HEK293 (cell line): ENCODE measurements around the gene CNIH3.

ENCODE experiments used
- BCL11A ChIP-seq: fragments of 450-650 bp; formaldehyde crosslinking; IDR thresholded peaks from 2 replicates; pipeline ENCODE4 v1.5.1; 2016; ENCODE audit warnings: low read depth, missing biosample characterization, missing genetic modification characterization
- EGR2 ChIP-seq: fragments of 450-650 bp; formaldehyde crosslinking; IDR thresholded peaks from 2 replicates; pipeline ENCODE4 v1.5.1; 2016; ENCODE audit warnings: low read depth, missing biosample characterization, missing genetic modification characterization
- GFI1B ChIP-seq: fragments of 450-650 bp; formaldehyde crosslinking; IDR thresholded peaks from 2 replicates; pipeline ENCODE4 v1.5.1; 2016; ENCODE audit warnings: missing biosample characterization, missing genetic modification characterization
- MZF1 ChIP-seq: fragments of 450-650 bp; formaldehyde crosslinking; IDR thresholded peaks from 2 replicates; pipeline ENCODE4 v1.5.1; 2017; ENCODE audit warnings: missing biosample characterization, missing genetic modification characterization, borderline replicate concordance
- SCRT1 ChIP-seq: fragments of 450-650 bp; formaldehyde crosslinking; IDR thresholded peaks from 2 replicates; pipeline ENCODE4 v1.5.1; 2016; ENCODE audit warnings: missing biosample characterization, missing genetic modification characterization, borderline replicate concordance
- ZBTB21 ChIP-seq: fragments of 450-650 bp; formaldehyde crosslinking; IDR thresholded peaks from 2 replicates; pipeline ENCODE4 v1.5.1; 2017; ENCODE audit warnings: missing biosample characterization, missing genetic modification characterization
- ZFHX2 ChIP-seq: fragments of 450-650 bp; formaldehyde crosslinking; conservative IDR thresholded peaks from 2 replicates; pipeline ENCODE4 v1.5.1; 2016; ENCODE audit warnings: missing biosample characterization, missing genetic modification characterization
- ZFP37 ChIP-seq: fragments of 450-650 bp; formaldehyde crosslinking; IDR thresholded peaks from 2 replicates; pipeline ENCODE4 v1.5.1; 2016; ENCODE audit warnings: missing biosample characterization, missing genetic modification characterization
- ZNF114 ChIP-seq: fragments of 450-650 bp; formaldehyde crosslinking; IDR thresholded peaks from 2 replicates; pipeline ENCODE4 v1.5.0; 2017; ENCODE audit warnings: missing biosample characterization, missing genetic modification characterization
- ZNF175 ChIP-seq: fragments of 450-650 bp; formaldehyde crosslinking; IDR thresholded peaks from 2 replicates; pipeline ENCODE4 v1.5.1; 2016; ENCODE audit warnings: missing biosample characterization, missing genetic modification characterization
- ZNF2 ChIP-seq: fragments of 450-650 bp; formaldehyde crosslinking; IDR thresholded peaks from 2 replicates; pipeline ENCODE4 v1.5.1; 2016; ENCODE audit warnings: missing biosample characterization, missing genetic modification characterization
- ZNF416 ChIP-seq: fragments of 450-650 bp; formaldehyde crosslinking; IDR thresholded peaks from 2 replicates; pipeline ENCODE4 v1.5.1; 2016; ENCODE audit warnings: missing biosample characterization, missing genetic modification characterization
- ZNF521 ChIP-seq: fragments of 450-650 bp; formaldehyde crosslinking; IDR thresholded peaks from 2 replicates; pipeline ENCODE4 v1.5.1; 2017; ENCODE audit warnings: missing biosample characterization, mild to moderate bottlenecking, missing genetic modification characterization
- ZNF549 ChIP-seq: fragments of 450-650 bp; IDR thresholded peaks from 2 replicates; pipeline ENCODE4 v1.5.1; 2018; ENCODE audit warnings: missing biosample characterization, missing genetic modification characterization, mild to moderate bottlenecking, inconsistent platforms, moderate library complexity
- ZNF560 ChIP-seq: fragments of 450-650 bp; formaldehyde crosslinking; IDR thresholded peaks from 2 replicates; pipeline ENCODE4 v1.5.1; 2017; ENCODE audit warnings: missing biosample characterization, missing genetic modification characterization, borderline replicate concordance
- ZNF626 ChIP-seq: fragments of 450-650 bp; sonication (Bioruptor Pico); formaldehyde crosslinking; IDR thresholded peaks from 2 replicates; pipeline ENCODE4 v1.5.1; 2018; ENCODE audit warnings: missing biosample characterization, missing genetic modification characterization, inconsistent platforms
- ZNF76 ChIP-seq: fragments of 450-650 bp; formaldehyde crosslinking; IDR thresholded peaks from 2 replicates; pipeline ENCODE4; 2016; ENCODE audit warnings: low read depth, missing biosample characterization, missing genetic modification characterization, borderline replicate concordance
- ZNF791 ChIP-seq: fragments of 450-650 bp; formaldehyde crosslinking; IDR thresholded peaks from 2 replicates; pipeline ENCODE4 v1.5.1; 2016; ENCODE audit warnings: missing biosample characterization, missing genetic modification characterization
- TF ChIP-seq, protein P1 (sequence below): fragments of 450-650 bp; formaldehyde crosslinking; IDR thresholded peaks from 2 replicates; pipeline ENCODE4 v1.5.1; 2016; ENCODE audit warnings: missing biosample characterization, missing genetic modification characterization
- TF ChIP-seq, protein P2 (sequence below): fragments of 450-650 bp; formaldehyde crosslinking; conservative IDR thresholded peaks from 2 replicates; pipeline ENCODE4 v1.5.1; 2016; ENCODE audit warnings: low read depth, missing biosample characterization, missing genetic modification characterization
- TF ChIP-seq, protein P3 (sequence below): fragments of 450-650 bp; formaldehyde crosslinking; IDR thresholded peaks from 2 replicates; pipeline ENCODE4 v1.5.1; 2016; ENCODE audit warnings: missing biosample characterization, missing genetic modification characterization
- TF ChIP-seq, protein P4 (sequence below): sonication (generic); formaldehyde crosslinking; IDR thresholded peaks from 2 replicates; pipeline ENCODE4 v1.8.1; 2022; ENCODE audit warnings: mild to moderate bottlenecking, moderate library complexity, missing genetic modification reagents
- TF ChIP-seq, protein P5 (sequence below): fragments of 450-650 bp; formaldehyde crosslinking; IDR thresholded peaks from 2 replicates; pipeline ENCODE4 v1.5.1; 2016; ENCODE audit warnings: missing biosample characterization, missing genetic modification characterization
- TF ChIP-seq, protein P6 (sequence below): fragments of 450-650 bp; formaldehyde crosslinking; IDR thresholded peaks from 2 replicates; pipeline ENCODE4 v1.5.1; 2016; ENCODE audit warnings: missing biosample characterization, missing genetic modification characterization
- TF ChIP-seq, protein P7 (sequence below): fragments of 450-650 bp; formaldehyde crosslinking; IDR thresholded peaks from 2 replicates; pipeline ENCODE4 v1.5.1; 2016; ENCODE audit warnings: missing biosample characterization, missing genetic modification characterization

The CNIH3 gene

DNA sequence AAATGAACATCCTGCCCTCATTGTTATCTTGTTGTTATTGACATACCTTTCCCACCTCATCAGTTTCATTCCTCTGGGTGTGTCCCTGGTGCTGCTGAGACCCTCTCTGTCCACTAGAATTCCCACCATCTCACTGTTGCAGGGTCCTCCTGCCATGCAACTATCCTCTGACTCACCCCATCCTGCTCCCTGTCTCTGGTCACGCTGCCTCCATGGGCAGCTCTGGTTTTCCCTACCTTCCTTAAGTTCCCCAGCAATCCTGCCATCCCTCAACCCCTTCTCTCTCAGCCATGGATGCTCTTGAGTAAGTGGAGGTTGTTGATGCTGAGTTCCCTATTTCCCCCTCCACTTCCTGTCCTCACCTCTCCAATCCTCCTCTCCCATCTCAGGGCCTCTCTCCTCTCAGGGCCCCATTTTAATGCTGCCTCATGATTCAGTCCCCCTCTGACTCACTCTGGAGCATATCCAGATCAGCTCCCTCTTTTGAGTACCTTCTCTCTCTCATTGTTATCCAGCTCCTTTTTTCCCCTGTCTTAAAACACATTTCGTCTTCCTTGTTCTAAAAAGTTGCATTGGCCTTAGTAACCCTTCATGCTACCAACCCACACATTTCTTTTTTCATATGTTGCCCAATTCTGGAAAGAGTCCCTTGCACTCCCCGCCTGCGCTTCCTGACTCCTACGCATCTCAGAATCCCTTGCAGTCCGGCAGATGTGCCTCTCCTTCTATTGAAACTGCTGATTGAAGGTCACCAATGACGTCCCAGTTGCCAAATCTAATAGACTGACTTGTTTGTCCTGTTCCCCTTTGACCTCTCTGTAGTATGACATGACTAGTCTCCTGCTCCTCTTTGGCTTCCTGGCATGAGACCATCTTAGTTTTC lies 92.0 kb downstream of the CNIH3 start (continued):
- TF ChIP-seq ZNF549 (tag by site-specific recombination) (no peak), ZFHX2 (tag by site-specific recombination) (peak; percentile 94), GFI1B (tag by site-specific recombination) (no peak), ZNF560 (tag by site-specific recombination) (no peak), ZNF791 (peak; percentile 4; the same call in 1 of the 2 replicates), ZNF76 (tag by site-specific recombination) (no peak), ZNF626 (tag by site-specific recombination) (no peak), ZFP37 (no peak), ZBTB21 (tag by site-specific recombination) (peak; percentile 40; the same call in 1 of the 2 replicates), ZNF521 (tag by site-specific recombination) (0 out of 2 replicates have a peak, but pooled peaks have one; percentile 33), ZNF175 (tag by site-specific recombination) (no peak), ZNF2 (tag by site-specific recombination) (no peak), ZNF416 (tag by site-specific recombination) (0 out of 2 replicates have a peak, but pooled peaks have one; percentile 34), EGR2 (tag by site-specific recombination) (peak; percentile 81), ZNF114 (tag by site-specific recombination) (peak; percentile 29; the same call in 1 of the 2 replicates), SCRT1 (tag by site-specific recombination) (no peak), BCL11A (tag by site-specific recombination) (no peak), MZF1 (tag by site-specific recombination) (no peak)
- TF ChIP-seq, protein P1, sequence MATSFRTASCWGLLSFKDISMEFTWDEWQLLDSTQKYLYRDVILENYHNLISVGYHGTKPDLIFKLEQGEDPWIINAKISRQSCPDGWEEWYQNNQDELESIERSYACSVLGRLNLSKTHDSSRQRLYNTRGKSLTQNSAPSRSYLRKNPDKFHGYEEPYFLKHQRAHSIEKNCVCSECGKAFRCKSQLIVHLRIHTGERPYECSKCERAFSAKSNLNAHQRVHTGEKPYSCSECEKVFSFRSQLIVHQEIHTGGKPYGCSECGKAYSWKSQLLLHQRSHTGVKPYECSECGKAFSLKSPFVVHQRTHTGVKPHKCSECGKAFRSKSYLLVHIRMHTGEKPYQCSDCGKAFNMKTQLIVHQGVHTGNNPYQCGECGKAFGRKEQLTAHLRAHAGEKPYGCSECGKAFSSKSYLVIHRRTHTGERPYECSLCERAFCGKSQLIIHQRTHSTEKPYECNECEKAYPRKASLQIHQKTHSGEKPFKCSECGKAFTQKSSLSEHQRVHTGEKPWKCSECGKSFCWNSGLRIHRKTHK: no peak
- TF ChIP-seq, protein P2, sequence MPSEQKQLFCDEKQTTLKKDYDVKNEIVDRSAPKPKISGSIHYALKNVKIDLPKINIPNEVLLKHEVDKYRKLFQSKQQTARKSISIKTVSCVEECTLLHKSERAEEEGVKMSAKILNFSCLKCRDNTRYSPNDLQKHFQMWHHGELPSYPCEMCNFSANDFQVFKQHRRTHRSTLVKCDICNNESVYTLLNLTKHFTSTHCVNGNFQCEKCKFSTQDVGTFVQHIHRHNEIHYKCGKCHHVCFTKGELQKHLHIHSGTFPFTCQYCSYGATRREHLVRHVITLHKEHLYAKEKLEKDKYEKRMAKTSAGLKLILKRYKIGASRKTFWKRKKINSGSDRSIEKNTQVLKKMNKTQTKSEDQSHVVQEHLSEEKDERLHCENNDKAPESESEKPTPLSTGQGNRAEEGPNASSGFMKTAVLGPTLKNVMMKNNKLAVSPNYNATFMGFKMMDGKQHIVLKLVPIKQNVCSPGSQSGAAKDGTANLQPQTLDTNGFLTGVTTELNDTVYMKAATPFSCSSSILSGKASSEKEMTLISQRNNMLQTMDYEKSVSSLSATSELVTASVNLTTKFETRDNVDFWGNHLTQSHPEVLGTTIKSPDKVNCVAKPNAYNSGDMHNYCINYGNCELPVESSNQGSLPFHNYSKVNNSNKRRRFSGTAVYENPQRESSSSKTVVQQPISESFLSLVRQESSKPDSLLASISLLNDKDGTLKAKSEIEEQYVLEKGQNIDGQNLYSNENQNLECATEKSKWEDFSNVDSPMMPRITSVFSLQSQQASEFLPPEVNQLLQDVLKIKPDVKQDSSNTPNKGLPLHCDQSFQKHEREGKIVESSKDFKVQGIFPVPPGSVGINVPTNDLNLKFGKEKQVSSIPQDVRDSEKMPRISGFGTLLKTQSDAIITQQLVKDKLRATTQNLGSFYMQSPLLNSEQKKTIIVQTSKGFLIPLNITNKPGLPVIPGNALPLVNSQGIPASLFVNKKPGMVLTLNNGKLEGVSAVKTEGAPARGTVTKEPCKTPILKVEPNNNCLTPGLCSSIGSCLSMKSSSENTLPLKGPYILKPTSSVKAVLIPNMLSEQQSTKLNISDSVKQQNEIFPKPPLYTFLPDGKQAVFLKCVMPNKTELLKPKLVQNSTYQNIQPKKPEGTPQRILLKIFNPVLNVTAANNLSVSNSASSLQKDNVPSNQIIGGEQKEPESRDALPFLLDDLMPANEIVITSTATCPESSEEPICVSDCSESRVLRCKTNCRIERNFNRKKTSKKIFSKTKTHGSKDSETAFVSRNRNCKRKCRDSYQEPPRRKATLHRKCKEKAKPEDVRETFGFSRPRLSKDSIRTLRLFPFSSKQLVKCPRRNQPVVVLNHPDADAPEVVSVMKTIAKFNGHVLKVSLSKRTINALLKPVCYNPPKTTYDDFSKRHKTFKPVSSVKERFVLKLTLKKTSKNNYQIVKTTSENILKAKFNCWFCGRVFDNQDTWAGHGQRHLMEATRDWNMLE (tag by site-specific recombination): peak; percentile 48; the same call in 1 of the 2 replicates
- TF ChIP-seq, protein P3, sequence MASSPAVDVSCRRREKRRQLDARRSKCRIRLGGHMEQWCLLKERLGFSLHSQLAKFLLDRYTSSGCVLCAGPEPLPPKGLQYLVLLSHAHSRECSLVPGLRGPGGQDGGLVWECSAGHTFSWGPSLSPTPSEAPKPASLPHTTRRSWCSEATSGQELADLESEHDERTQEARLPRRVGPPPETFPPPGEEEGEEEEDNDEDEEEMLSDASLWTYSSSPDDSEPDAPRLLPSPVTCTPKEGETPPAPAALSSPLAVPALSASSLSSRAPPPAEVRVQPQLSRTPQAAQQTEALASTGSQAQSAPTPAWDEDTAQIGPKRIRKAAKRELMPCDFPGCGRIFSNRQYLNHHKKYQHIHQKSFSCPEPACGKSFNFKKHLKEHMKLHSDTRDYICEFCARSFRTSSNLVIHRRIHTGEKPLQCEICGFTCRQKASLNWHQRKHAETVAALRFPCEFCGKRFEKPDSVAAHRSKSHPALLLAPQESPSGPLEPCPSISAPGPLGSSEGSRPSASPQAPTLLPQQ (tag by site-specific recombination): peak; percentile 75; the same call in 1 of the 2 replicates
- TF ChIP-seq, protein P4, sequence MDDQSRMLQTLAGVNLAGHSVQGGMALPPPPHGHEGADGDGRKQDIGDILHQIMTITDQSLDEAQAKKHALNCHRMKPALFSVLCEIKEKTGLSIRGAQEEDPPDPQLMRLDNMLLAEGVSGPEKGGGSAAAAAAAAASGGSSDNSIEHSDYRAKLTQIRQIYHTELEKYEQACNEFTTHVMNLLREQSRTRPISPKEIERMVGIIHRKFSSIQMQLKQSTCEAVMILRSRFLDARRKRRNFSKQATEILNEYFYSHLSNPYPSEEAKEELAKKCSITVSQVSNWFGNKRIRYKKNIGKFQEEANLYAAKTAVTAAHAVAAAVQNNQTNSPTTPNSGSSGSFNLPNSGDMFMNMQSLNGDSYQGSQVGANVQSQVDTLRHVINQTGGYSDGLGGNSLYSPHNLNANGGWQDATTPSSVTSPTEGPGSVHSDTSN: no peak
- TF ChIP-seq, protein P5, sequence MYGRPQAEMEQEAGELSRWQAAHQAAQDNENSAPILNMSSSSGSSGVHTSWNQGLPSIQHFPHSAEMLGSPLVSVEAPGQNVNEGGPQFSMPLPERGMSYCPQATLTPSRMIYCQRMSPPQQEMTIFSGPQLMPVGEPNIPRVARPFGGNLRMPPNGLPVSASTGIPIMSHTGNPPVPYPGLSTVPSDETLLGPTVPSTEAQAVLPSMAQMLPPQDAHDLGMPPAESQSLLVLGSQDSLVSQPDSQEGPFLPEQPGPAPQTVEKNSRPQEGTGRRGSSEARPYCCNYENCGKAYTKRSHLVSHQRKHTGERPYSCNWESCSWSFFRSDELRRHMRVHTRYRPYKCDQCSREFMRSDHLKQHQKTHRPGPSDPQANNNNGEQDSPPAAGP (tag by site-specific recombination): no peak
- TF ChIP-seq, protein P6, sequence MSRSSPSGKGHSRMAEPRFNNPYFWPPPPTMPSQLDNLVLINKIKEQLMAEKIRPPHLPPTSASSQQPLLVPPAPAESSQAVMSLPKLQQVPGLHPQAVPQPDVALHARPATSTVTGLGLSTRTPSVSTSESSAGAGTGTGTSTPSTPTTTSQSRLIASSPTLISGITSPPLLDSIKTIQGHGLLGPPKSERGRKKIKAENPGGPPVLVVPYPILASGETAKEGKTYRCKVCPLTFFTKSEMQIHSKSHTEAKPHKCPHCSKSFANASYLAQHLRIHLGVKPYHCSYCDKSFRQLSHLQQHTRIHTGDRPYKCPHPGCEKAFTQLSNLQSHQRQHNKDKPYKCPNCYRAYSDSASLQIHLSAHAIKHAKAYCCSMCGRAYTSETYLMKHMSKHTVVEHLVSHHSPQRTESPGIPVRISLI (tag by site-specific recombination): no peak
- TF ChIP-seq, protein P7, sequence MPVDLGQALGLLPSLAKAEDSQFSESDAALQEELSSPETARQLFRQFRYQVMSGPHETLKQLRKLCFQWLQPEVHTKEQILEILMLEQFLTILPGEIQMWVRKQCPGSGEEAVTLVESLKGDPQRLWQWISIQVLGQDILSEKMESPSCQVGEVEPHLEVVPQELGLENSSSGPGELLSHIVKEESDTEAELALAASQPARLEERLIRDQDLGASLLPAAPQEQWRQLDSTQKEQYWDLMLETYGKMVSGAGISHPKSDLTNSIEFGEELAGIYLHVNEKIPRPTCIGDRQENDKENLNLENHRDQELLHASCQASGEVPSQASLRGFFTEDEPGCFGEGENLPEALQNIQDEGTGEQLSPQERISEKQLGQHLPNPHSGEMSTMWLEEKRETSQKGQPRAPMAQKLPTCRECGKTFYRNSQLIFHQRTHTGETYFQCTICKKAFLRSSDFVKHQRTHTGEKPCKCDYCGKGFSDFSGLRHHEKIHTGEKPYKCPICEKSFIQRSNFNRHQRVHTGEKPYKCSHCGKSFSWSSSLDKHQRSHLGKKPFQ (tag by site-specific recombination): no peak
